Endothelial cell of umbilical vein (primary cell): Measurements from ENCODE around the gene ZBTB26. TPM values are rescaled to one million over a fixed set of nuclear protein-coding genes. Genes with fewer than 3 reads are reported as not detected.

Source experiments
- BruUV-seq: library from RNA; stranded (reverse); fragments of 400-500 nt; replicated peaks from 2 replicates; lab custom pipeline; 2021; lab: Mats Ljungman, UMichigan
- CTCF ChIA-PET: fragments of 300-600, 350-600 bp; sonication (Branson Sonifier 250); formaldehyde crosslinking; loops from one replicate; lab custom pipeline; 2021; ENCODE audit warnings: antibody characterized with exemption, inconsistent platforms; lab: Charles Lee
- POLR2A ChIA-PET: fragments of 300-600, 350-600 bp; sonication (Branson Sonifier 250); formaldehyde crosslinking; loops from one replicate; lab custom pipeline; 2021; ENCODE audit warnings: antibody characterized with exemption, inconsistent platforms; lab: Charles Lee
- DNase-seq: peaks from one replicate; pipeline ENCODE4 v3.0.0-alpha.2; 2011; ENCODE audit warnings: low read depth, low spot score
- FAIRE-seq: peaks from 2 replicates; lab custom pipeline; 2011; peaks lifted over from hg19 to GRCh38; lab: Jason Lieb, UNC
- H2AFZ ChIP-seq: 2 replicates; pipeline ENCODE4 v1.6.0; 2012; ENCODE audit warnings: low read depth, low read length, control low read depth, inconsistent platforms
- H3K27ac ChIP-seq: 2 replicates; pipeline ENCODE4 v1.5.1; 2011; ENCODE audit warnings: low read depth, mild to moderate bottlenecking, control low read depth, low read length, moderate library complexity; ENCODE audit not compliant: insufficient read depth
- H3K27me3 ChIP-seq, 2 experiments: 2 replicates each; pipeline versions ENCODE4 v1.6.0 to v1.6.1; 2011; ENCODE audit warnings: low read length in 2 of 2, mixed read lengths in 1 of 2; ENCODE audit not compliant: control insufficient read depth in 2 of 2, insufficient read depth in 2 of 2
- H3K36me3 ChIP-seq, 2 experiments: 2 replicates in 1 of 2; 3 replicates in 1 of 2; pipeline ENCODE4 v1.5.1; 2011; ENCODE audit warnings: low read length in 2 of 2, mild to moderate bottlenecking in 1 of 2, moderate library complexity in 1 of 2; ENCODE audit not compliant: control insufficient read depth in 2 of 2, insufficient read depth in 2 of 2; ENCODE audit errors: extremely low read depth in 1 of 2
- H3K4me1 ChIP-seq: 3 replicates; pipeline ENCODE4 v1.5.1; 2011; ENCODE audit warnings: mild to moderate bottlenecking, low read length; ENCODE audit not compliant: control insufficient read depth, insufficient read depth; ENCODE audit errors: extremely low read depth
- H3K4me2 ChIP-seq: 2 replicates; pipeline ENCODE4 v1.6.1; 2011; ENCODE audit warnings: low read length, control low read depth, mixed read lengths; ENCODE audit not compliant: insufficient read depth
- H3K4me3 ChIP-seq, 3 experiments: fragments of 200-600 bp in 1 of 3; sonication (generic), shearing (Covaris generic) in 1 of 3; replicated peaks in 1 of 3; 2 replicates each; pipeline ENCODE4 v1.5.1; 2011 to 2016; ENCODE audit warnings: control low read depth in 3 of 3, low read length in 3 of 3, mild to moderate bottlenecking in 2 of 3, inconsistent platforms in 1 of 3, low read depth in 1 of 3, moderate library complexity in 1 of 3; ENCODE audit not compliant: insufficient read depth in 1 of 3
- H3K79me2 ChIP-seq: 2 replicates; pipeline ENCODE4 v1.6.0; 2012; ENCODE audit warnings: low read length, inconsistent platforms; ENCODE audit not compliant: control insufficient read depth, insufficient read depth
- H3K9ac ChIP-seq: replicated peaks from 2 replicates; pipeline ENCODE3; 2011; ENCODE audit warnings: low read length, control low read depth; ENCODE audit not compliant: insufficient read depth; ENCODE audit errors: extremely low read depth
- H3K9me1 ChIP-seq: replicated peaks from 3 replicates; pipeline ENCODE4 v1.6.0; 2011; ENCODE audit warnings: mild to moderate bottlenecking, low read length; ENCODE audit not compliant: control insufficient read depth, insufficient read depth; ENCODE audit errors: extremely low read depth
- H3K9me3 ChIP-seq: replicated peaks from 2 replicates; pipeline ENCODE4 v1.5.1; 2012; ENCODE audit warnings: low read length, inconsistent platforms; ENCODE audit not compliant: control insufficient read depth, insufficient read depth
- H4K20me1 ChIP-seq: replicated peaks from 2 replicates; pipeline ENCODE3; 2011; ENCODE audit warnings: mild to moderate bottlenecking, low read length; ENCODE audit not compliant: control insufficient read depth, insufficient read depth; ENCODE audit errors: extremely low read depth
- CTCF ChIP-seq, 2 donors: IDR thresholded peaks; 1 replicate in 1 of 2; 2 replicates in 1 of 2; pipeline ENCODE4 v1.5.1; 2011; ENCODE audit warnings: low read length in 2 of 2, mild to moderate bottlenecking in 2 of 2, moderate library complexity in 2 of 2, control low read depth in 1 of 2, inconsistent platforms in 1 of 2, low read depth in 1 of 2; ENCODE audit not compliant: insufficient read depth in 1 of 2; ENCODE audit errors: extremely low read depth in 1 of 2
- EZH2 ChIP-seq: IDR thresholded peaks from 2 replicates; pipeline ENCODE4 v1.6.1; 2012; ENCODE audit warnings: borderline replicate concordance, low read depth, mild to moderate bottlenecking, moderate library complexity, low read length, inconsistent platforms; ENCODE audit not compliant: severe bottlenecking
- FOS ChIP-seq: IDR thresholded peaks from 2 replicates; pipeline ENCODE4 v1.6.1; 2011; ENCODE audit warnings: mild to moderate bottlenecking, low read length, moderate library complexity, borderline replicate concordance; ENCODE audit not compliant: insufficient read depth
- GATA2 ChIP-seq: IDR thresholded peaks from 2 replicates; pipeline ENCODE4 v1.7.0; 2011; ENCODE audit warnings: low read depth, mild to moderate bottlenecking, moderate library complexity, mixed read lengths, low read length; ENCODE audit not compliant: insufficient read length, insufficient read depth
- JUN ChIP-seq: IDR thresholded peaks from 2 replicates; pipeline ENCODE4 v1.6.1; 2011; ENCODE audit warnings: borderline replicate concordance, low read depth; ENCODE audit not compliant: insufficient read length, insufficient read depth
- MYC ChIP-seq: IDR thresholded peaks from one replicate; pipeline ENCODE4 v1.6.1; 2011; ENCODE audit warnings: mild to moderate bottlenecking, low read depth, low read length
- POLR2A ChIP-seq: IDR thresholded peaks from 2 replicates; pipeline ENCODE4 v1.6.1; 2012; ENCODE audit warnings: low read depth, mild to moderate bottlenecking, control low read depth, low read length
- POLR2AphosphoS5 ChIP-seq: IDR thresholded peaks from 2 replicates; pipeline ENCODE4 v1.6.1; 2012; ENCODE audit warnings: low read depth, mild to moderate bottlenecking, control low read depth, low read length, moderate library complexity; ENCODE audit not compliant: insufficient read depth
- dilution Hi-C: fragments of 300-500 bp; cut with MboI; formaldehyde crosslinking; loops from one replicate; pipeline ENCODE4 v1.15.0; 2019; ENCODE audit warnings: low sequenced_read_pairs; ENCODE audit not compliant: extremely low pct_ligation_motif_present
- intact Hi-C: fragments of 100-400 bp; cut with micrococcal nuclease; formaldehyde crosslinking; loops from one replicate; pipeline ENCODE4 v1.10.0; 2022
- polyA plus RNA-seq, 4 experiments: library from polyadenylated mRNA; depleted of rRNA in 3 of 4; stranded (reverse) in 3 of 4; unstranded in 1 of 4; fragments of >200 nt; gene quantifications; 2 replicates each; pipeline versions ENCODE4 v1.2.1 to v1.2.3, GENCODE V29; 2011 to 2012; ENCODE audit warnings: missing spikeins in 1 of 4
- total RNA-seq: library from RNA; stranded (reverse); gene quantifications from 2 replicates; pipeline ENCODE4 v1.2.3, GENCODE V29; 2021
- TF ChIP-seq, protein P1 (sequence below): IDR thresholded peaks from 2 replicates; pipeline ENCODE4 v1.6.1; 2011; ENCODE audit not compliant: insufficient read depth, insufficient read length

ZBTB26 gene
- total and polyA plus RNA-seq, 2 donors (not counting 3 experiments of a cell fraction or from before 2014, with no cell fraction given): 2.6 to 5.0 TPM

DNA sequence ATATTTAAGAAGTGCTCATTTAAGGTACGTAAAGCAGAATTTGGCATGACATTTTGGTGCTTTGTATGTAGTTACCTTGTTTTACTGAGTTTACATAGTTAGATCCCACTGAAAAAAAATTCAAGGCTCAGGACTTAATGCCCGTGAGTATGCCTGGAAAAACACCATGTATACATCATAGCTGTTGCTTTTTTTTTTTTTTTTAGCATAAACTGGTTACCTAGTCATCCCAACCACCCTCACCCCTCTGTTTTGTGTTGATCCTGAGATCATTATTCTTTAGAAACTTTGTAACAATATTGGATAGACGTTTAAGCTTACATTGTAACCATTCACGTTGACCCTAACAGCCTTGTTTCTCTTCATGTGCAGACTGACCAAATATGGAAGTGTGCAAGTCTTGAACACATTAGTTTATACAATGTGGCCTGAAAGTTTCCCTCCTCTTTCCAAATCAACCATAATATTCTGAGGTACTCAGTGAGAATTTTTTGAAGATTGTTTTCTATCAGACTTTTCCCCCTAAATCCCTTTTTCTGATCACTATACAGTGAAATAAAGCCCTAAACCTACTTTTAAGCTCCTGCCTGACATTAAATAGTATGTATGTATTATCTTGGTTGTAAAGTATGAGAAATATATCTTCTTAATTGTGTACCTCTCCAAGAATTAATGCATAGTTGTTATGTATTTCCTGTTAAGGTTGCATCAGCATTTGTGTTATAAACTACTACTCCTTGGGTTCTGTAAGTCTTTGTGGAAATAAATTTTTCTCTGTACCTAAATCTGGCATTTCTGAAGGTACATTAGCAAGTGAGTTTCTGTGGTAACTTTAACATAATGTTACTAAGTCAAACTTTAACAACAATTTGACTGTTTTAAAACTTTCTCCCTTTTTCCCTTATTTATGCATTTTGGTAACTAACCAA, 13.9 kb upstream of the ZBTB26 start:
- TF ChIP-seq CTCF (IDR thresholded peaks at IDR 0.05; ENCODE audit: extremely low read depth in 1 of 2, insufficient read depth in 1 of 2, low read depth in 1 of 2, low read length in 2 of 2) (no peak), POLR2AphosphoS5 (no peak), POLR2A (no peak), FOS (no peak), MYC (no peak), GATA2 (no peak), JUN (no peak), EZH2 (no peak)
- TF ChIP-seq, protein P1, sequence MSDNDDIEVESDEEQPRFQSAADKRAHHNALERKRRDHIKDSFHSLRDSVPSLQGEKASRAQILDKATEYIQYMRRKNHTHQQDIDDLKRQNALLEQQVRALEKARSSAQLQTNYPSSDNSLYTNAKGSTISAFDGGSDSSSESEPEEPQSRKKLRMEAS: no peak
- Histone ChIP-seq H4K20me1 (peaks cover 8% of the 10 kb centered on the region), H3K4me2 (no peak overlapping the region), H3K9me1 (no peaks in the 10 kb centered on the region), H3K4me3 (no peak overlapping the region), H3K4me1 (peaks cover 24% of the 10 kb centered on the region), H3K27ac (no peak overlapping the region), H2AFZ (no peak overlapping the region), H3K36me3 (no peaks in the 10 kb centered on the region), H3K9ac (no peak overlapping the region), H3K79me2 (peaks cover 53% of the 10 kb centered on the region), H3K27me3 (no peaks in the 10 kb centered on the region), H3K9me3 (no peaks in the 10 kb centered on the region)
- CTCF ChIA-PET: interaction anchor here (1.0 kb wide), 1 partner anchor 30 kb away, joined by 3 read pairs; no protein-coding TSS in a partner anchor
- intact Hi-C loops: loop anchor here (5.0 kb wide), 1 partner anchor 32 kb away; no protein-coding TSS in a partner anchor
- no TSS peak for BruUV-seq
- FAIRE-seq (no peak), DNase-seq (no peak)
- POLR2A ChIA-PET: no interaction called here
- dilution Hi-C loops: no loop called here
